Esophagus (tissue), 2 donors: ENCODE results near the gene EP300. TPM values are rescaled to one million over a fixed set of nuclear protein-coding genes. Genes with fewer than 3 reads are reported as not detected.
"Not testable (repeated sequence)": the region's sequence is repeated elsewhere in the genome, so short reads cannot be mapped to it uniquely, and the experiment has no call there.

Source experiments
- H3K27ac ChIP-seq, 2 donors: one replicate each; pipeline ENCODE4 v1.5.1; 2013; ENCODE audit warnings: low read depth in 2 of 2, mild to moderate bottlenecking in 2 of 2, inconsistent platforms in 1 of 2, low read length in 1 of 2, moderate library complexity in 1 of 2
- H3K27me3 ChIP-seq, 2 donors: one replicate each; pipeline ENCODE4 v1.6.1; 2013; ENCODE audit warnings: low read length in 2 of 2, control low read depth in 1 of 2, mild to moderate bottlenecking in 1 of 2; ENCODE audit not compliant: insufficient read depth in 2 of 2, control insufficient read depth in 1 of 2
- H3K36me3 ChIP-seq, 2 donors: one replicate each; pipeline ENCODE4 v1.6.1; 2013; ENCODE audit warnings: low read length in 1 of 2; ENCODE audit not compliant: control insufficient read depth in 2 of 2, insufficient read depth in 2 of 2
- H3K4me1 ChIP-seq, 2 donors: one replicate each; pipeline ENCODE4 v1.6.1; 2013; ENCODE audit warnings: low read length in 1 of 2; ENCODE audit not compliant: control insufficient read depth in 2 of 2, insufficient read depth in 2 of 2
- H3K4me3 ChIP-seq, 2 donors: one replicate each; pipeline ENCODE4 v1.5.1; 2013; ENCODE audit warnings: low read length in 2 of 2, mild to moderate bottlenecking in 2 of 2, low read depth in 1 of 2, moderate library complexity in 1 of 2
- H3K9me3 ChIP-seq, 2 donors: one replicate each; pipeline ENCODE4 v1.6.1; 2013; ENCODE audit warnings: mild to moderate bottlenecking in 2 of 2, low read depth in 1 of 2, low read length in 1 of 2, moderate library complexity in 1 of 2; ENCODE audit not compliant: control insufficient read depth in 2 of 2, insufficient read depth in 1 of 2
- WGBS, 2 donors: extraction: QIAGEN DNeasy Blood & Tissue Kit; methylation state at CpG; one replicate each; pipeline ENCODE4 v1.1.7; 2013; 5-methylcytosine and 5-hydroxymethylcytosine counted together
- polyA plus RNA-seq, 2 donors: library from polyadenylated mRNA; stranded (reverse); fragments of 200-250 nt; gene quantifications; one replicate each; pipeline ENCODE4 v1.2.3, GENCODE V29; 2013
- donor health status: healthy with polysubstance abuse.
- donor health status: Bipolar disorder and iron deficiency.

EP300 gene
- polyA plus RNA-seq = 10 to 100 TPM; 11.6 to 13.7 TPM

GRCh38 chr22:41092023-41092817 is at the start of gene EP300:
TSS of gene EP300 (plus strand) at chr22:41092592. CDS start at chr22:41093005, 413 bp downstream.
- Histone ChIP-seq H3K36me3 (no peaks in the 10 kb centered on the region), H3K27me3 (no peaks in the 10 kb centered on the region), H3K4me1 (peaks cover 0 to 2% of the 10 kb centered on the region in 2 donors), H3K4me3 (peak within 1 kb of the TSS; percentile 81 to 91), H3K9me3 (no peaks in the 10 kb centered on the region), H3K27ac (peak within 1 kb of the TSS; percentile 100)
- WGBS, 2 donors = 0% methylated on average over 60 to 111 of the region's 112 CpGs

DNA sequence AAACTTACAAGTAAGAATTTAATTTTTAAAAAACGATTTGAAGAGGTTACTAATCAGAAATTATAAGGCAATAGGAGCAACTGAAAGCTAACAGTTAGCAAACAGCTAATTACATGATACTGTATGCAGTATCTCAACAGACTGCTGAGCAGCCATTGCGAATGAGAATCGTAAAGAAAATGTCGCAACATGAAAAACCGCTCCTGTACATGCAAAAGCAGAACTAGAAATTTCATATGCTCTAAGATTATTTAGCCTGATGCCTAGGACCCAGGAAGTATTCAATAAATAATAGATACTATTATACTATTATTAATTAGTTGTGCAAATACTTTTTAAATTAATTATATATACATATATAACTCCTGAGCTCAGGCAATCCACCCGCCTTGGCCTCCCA is 48.7 kb upstream of the EP300 start:
- no peaks in the 10 kb centered on the region for H3K36me3 ChIP-seq
- H3K27ac ChIP-seq = no peak overlapping the region
- WGBS, 2 donors = 77 to 82% methylated on average over 6 of the region's 6 CpGs
- H3K9me3 ChIP-seq = no peaks in the 10 kb centered on the region
- no peaks in the 10 kb centered on the region for H3K4me1 ChIP-seq
- H3K27me3 ChIP-seq = no peaks in the 10 kb centered on the region
- no peak overlapping the region for H3K4me3 ChIP-seq

- 83 to 84% methylated on average over 12 of the region's 12 CpGs for WGBS, 2 donors
- H3K9me3 ChIP-seq, H3K4me1 ChIP-seq, H3K27ac ChIP-seq, H3K36me3 ChIP-seq, H3K4me3 ChIP-seq, H3K27me3 ChIP-seq: not testable (repeated sequence)
Observed at GRCh38 chr22:41045575-41045974, 46.8 kb upstream of the EP300 start.

GRCh38 chr22:41047801-41048211 is 44.6 kb upstream of the EP300 start:
- Histone ChIP-seq H3K4me3 (no peak overlapping the region), H3K27me3 (no peaks in the 10 kb centered on the region), H3K4me1 (no peaks in the 10 kb centered on the region), H3K27ac (no peak overlapping the region), H3K36me3 (no peaks in the 10 kb centered on the region), H3K9me3 (no peaks in the 10 kb centered on the region)
- 83 to 87% methylated on average over 3 of the region's 3 CpGs for WGBS, 2 donors

GRCh38 chr22:41048345-41048744 is 44.0 kb upstream of the EP300 start:
- not testable (repeated sequence) for H3K36me3 ChIP-seq, H3K4me1 ChIP-seq, H3K27me3 ChIP-seq, H3K27ac ChIP-seq, H3K4me3 ChIP-seq, H3K9me3 ChIP-seq
- WGBS, 2 donors = 92 to 96% methylated on average over 12 of the region's 12 CpGs

DNA sequence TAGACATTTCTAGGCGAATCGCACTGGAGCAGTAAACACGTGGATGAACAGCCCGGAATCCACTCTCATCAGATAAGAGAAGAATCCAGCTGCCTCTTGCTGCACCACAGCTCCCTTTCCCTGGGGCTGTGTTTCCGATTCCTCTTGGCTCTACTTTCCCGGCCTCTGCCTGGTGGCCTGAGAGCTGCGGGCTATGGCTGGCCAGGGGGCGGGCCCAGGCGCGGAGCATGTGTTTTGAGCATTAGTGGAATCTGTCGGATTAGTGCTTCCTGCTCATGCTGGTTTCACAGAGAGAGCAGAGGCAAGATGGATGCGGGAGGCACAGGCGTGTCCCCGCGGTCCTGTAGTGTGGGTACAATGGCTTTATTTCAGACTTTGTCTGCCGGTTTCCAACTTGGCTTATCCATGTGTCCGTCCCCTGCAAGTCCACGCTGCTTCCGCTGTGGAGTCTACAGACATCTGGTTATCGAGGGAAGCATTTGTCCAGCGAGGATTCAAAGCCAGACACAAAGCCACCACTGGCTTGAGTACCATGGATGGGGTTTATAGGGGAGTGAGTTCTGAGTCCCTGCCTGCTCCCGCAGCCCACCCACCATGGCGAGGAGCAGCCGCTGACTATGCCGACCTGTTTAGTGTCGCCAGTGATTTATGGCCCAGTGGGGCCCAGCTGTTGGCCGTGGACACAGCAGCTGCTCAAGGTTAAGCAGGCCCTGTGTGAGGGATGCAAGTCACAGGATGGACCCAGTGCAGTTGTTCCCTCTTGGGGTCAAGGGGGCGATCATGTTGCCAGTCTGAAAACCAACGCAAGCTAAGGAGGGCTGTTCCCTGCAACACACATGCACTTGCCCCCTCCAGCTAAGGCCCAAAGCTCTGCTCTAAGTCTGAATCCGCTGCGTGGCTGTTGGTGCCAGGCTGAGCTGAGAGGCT is 43.3 kb upstream of the EP300 start:
- no peaks in the 10 kb centered on the region for H3K36me3 ChIP-seq
- peak overlapping the region; percentile 4 to 27 for H3K27ac ChIP-seq
- no peak overlapping the region for H3K4me3 ChIP-seq
- no peaks in the 10 kb centered on the region for H3K9me3 ChIP-seq
- no peaks in the 10 kb centered on the region for H3K4me1 ChIP-seq
- 46 to 51% methylated on average over 31 of the region's 31 CpGs for WGBS, 2 donors
- no peaks in the 10 kb centered on the region for H3K27me3 ChIP-seq

DNA sequence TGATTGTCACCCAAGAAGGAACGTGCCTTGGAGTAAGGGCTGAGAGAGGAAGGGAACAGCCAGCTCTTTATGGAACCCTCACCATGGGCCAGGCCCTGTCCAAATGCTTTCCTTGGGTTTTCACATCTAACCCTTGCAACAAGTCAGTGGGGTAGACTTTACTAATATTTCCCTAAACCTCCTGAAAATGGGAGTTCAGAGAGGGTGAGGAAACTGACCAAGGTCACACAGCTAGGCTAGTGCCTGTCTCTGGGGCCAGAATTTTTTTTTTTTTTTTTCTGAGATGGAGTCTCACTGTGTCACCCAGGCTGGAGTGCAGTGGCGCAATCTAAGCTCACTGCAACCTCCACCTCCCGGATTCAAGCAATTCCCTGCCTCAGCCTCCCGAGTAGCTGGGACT is 42.6 kb upstream of the EP300 start:
- not testable (repeated sequence) for H3K27me3 ChIP-seq, H3K4me3 ChIP-seq, H3K9me3 ChIP-seq, H3K27ac ChIP-seq, H3K4me1 ChIP-seq, H3K36me3 ChIP-seq
- WGBS, 2 donors = 89 to 90% methylated on average over 4 of the region's 4 CpGs

DNA sequence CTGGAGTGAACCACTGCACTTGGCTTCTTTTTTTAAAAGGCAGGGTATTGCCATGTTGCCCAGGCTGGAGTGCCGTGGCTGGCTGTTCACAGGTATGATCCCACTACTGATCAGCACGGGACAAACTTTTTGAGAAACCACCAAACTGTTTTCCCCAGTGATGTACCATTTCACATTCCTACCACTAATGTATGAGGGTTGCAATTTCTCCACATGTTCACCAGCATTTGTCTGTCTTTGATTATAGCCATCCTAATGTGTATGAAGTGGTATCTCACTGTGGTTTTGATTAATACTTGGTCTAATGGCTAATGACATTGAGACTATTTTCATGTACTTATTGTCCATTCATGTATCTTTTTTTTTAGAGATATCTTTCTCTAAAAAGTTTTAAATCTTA is 41.5 kb upstream of the EP300 start:
- no peaks in the 10 kb centered on the region for H3K9me3 ChIP-seq
- no peaks in the 10 kb centered on the region for H3K4me1 ChIP-seq
- no peaks in the 10 kb centered on the region for H3K36me3 ChIP-seq
- no peak overlapping the region for H3K4me3 ChIP-seq
- no peaks in the 10 kb centered on the region for H3K27me3 ChIP-seq
- H3K27ac ChIP-seq = no peak overlapping the region
- 90 to 91% methylated on average over 2 of the region's 2 CpGs for WGBS, 2 donors

- H3K27me3 ChIP-seq = no peaks in the 10 kb centered on the region
- no peak overlapping the region for H3K27ac ChIP-seq
- no peak overlapping the region for H3K4me3 ChIP-seq
- 64 to 73% methylated on average over 8 of the region's 8 CpGs for WGBS, 2 donors
- H3K9me3 ChIP-seq = no peaks in the 10 kb centered on the region
- no peaks in the 10 kb centered on the region for H3K36me3 ChIP-seq
- H3K4me1 ChIP-seq = no peaks in the 10 kb centered on the region
Observed at GRCh38 chr22:41052661-41053490, 39.5 kb upstream of the EP300 start.
